NB4 (cell line): ENCODE data around the gene EPHA5.

Experiments
- DNase-seq: peaks from one replicate; pipeline ENCODE4 v3.0.0; 2010; ENCODE audit warnings: low read depth
- H3K4me3 ChIP-seq: one replicate; pipeline ENCODE4 v1.5.1; 2011; ENCODE audit warnings: mild to moderate bottlenecking, low read depth, low read length, moderate library complexity
- MYC ChIP-seq: IDR thresholded peaks from 2 replicates; pipeline ENCODE4 v1.6.1; 2011; ENCODE audit warnings: low read depth, low read length
- POLR2A ChIP-seq: IDR thresholded peaks from 2 replicates; pipeline ENCODE4 v1.6.1; 2011; ENCODE audit warnings: mild to moderate bottlenecking; ENCODE audit not compliant: insufficient read length; ENCODE audit errors: extremely low read depth
- TF ChIP-seq, protein P1 (sequence below): IDR thresholded peaks from 2 replicates; pipeline ENCODE4 v1.6.1; 2011; ENCODE audit warnings: low read depth, low read length
- TF ChIP-seq, protein P2 (sequence below): IDR thresholded peaks from one replicate; pipeline ENCODE4 v1.5.1; 2012; ENCODE audit warnings: low read depth, low read length

EPHA5 gene

DNA sequence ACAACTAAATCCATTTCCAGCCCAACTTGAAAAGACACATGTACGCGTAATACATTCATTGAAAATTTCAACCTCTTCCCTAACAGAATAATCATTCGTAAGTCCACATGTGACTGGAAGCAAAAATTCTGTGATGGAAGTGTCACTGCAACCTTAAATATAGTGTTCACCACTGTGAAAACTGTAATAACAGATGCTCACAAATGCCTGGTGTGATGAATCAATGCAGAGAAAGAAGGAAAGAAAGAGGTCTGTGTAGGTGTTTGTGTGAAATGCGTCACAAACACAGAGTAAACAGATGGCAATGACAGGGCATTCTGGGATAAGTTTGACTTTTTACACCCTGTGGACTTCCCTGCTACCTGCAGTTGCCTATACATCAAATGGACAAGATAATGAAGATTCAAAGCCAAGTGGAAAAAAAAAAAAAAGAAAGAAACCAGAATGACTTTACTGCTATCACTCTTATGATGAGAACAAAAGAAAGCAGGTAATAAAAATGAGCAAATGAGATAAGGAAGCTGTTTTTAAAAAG, 123.3 kb downstream of the EPHA5 start:
- no peak for DNase-seq
- no peak overlapping the region for H3K4me3 ChIP-seq
- TF ChIP-seq, protein P1, sequence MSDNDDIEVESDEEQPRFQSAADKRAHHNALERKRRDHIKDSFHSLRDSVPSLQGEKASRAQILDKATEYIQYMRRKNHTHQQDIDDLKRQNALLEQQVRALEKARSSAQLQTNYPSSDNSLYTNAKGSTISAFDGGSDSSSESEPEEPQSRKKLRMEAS: no peak
- TF ChIP-seq, protein P2, sequence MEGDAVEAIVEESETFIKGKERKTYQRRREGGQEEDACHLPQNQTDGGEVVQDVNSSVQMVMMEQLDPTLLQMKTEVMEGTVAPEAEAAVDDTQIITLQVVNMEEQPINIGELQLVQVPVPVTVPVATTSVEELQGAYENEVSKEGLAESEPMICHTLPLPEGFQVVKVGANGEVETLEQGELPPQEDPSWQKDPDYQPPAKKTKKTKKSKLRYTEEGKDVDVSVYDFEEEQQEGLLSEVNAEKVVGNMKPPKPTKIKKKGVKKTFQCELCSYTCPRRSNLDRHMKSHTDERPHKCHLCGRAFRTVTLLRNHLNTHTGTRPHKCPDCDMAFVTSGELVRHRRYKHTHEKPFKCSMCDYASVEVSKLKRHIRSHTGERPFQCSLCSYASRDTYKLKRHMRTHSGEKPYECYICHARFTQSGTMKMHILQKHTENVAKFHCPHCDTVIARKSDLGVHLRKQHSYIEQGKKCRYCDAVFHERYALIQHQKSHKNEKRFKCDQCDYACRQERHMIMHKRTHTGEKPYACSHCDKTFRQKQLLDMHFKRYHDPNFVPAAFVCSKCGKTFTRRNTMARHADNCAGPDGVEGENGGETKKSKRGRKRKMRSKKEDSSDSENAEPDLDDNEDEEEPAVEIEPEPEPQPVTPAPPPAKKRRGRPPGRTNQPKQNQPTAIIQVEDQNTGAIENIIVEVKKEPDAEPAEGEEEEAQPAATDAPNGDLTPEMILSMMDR: no peak
- TF ChIP-seq MYC (no peak), POLR2A (no peak)

DNA sequence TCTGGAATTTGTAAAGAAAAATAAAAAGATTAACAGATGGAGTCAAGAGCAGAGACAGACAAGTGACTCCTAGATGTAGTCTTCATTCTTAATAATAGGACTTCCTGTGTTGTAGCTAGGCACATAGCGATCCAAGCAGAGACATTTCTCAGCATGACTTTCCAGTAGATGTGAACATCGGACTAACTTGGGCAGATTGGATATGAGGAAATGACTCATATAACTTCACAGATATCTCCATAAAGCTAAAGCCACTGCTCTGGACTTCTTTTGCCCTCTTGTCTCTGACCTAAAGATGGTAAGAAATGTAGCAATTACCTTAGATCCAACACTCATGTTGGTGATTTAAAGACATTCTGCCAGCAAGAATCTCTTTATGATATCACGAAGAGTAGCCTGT, 131.7 kb downstream of the EPHA5 start:
- no peak overlapping the region for H3K4me3 ChIP-seq
- TF ChIP-seq MYC: no peak
- DNase-seq: no peak

DNA sequence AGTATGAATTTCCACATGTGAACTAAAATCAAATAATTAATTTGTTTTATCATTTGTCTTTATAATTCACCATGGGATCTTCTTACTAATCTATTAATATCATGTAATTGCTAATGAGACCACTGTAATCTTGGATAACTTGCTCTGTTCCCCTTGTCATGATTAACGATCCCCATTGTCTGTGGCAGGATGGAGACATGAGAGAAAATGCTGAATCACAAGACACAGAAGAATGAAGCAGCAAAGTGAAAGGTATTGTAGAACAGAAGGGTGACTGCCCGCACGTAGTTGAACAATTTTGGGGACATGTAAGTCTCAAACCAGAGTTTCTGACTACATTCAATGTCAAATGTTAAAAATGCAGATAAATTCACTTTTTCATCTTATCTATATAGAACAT, 135.2 kb downstream of the EPHA5 start:
- DNase-seq: no peak
- no peak for TF ChIP-seq POLR2A
- no peak overlapping the region for H3K4me3 ChIP-seq

DNA sequence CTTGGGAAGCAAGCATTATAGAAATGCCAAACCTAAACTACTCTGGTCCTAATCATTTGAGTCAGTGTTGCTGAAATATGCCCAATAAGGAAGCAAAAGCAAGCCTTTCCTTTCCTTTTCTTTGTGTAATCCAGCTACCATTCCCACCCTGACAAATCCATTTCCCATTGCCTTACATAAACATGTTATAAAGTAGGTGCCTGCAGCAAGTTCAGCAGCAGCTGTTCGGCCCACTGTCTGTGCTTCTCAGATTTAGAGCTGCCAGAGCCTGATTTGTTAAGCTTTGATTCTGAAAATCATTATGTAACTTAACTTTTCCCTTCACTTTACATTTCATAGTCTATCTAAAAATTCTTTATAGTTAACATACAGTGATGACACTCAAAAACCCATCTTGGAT, 148.6 kb downstream of the EPHA5 start:
- DNase-seq: no peak
- no peak overlapping the region for H3K4me3 ChIP-seq
- no peak for TF ChIP-seq MYC
- TF ChIP-seq POLR2A: no peak
- TF ChIP-seq, protein P1: no peak
- TF ChIP-seq, protein P2: no peak

DNA sequence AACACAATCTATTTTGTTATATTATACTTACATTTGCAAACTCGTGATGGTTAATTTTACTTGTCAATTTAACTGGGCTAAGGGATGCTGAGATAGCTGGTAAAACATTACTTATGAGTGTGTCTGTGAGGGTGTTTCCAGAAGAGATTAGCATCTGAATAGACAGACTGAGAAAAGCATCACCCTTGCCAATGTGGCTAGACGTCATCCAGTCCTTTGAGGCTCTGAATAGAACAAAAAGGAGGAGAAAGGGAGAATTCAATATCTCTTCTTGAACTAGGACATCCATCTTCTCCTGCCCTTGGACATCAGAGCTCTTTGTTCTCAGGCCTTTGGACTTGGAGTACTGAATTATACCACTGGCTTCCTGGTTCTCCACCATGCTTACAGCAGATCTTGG, 154.6 kb downstream of the EPHA5 start:
- TF ChIP-seq MYC (no peak), POLR2A (no peak)
- TF ChIP-seq, protein P1: no peak
- TF ChIP-seq, protein P2: no peak
- DNase-seq: no peak
- no peak overlapping the region for H3K4me3 ChIP-seq

DNA sequence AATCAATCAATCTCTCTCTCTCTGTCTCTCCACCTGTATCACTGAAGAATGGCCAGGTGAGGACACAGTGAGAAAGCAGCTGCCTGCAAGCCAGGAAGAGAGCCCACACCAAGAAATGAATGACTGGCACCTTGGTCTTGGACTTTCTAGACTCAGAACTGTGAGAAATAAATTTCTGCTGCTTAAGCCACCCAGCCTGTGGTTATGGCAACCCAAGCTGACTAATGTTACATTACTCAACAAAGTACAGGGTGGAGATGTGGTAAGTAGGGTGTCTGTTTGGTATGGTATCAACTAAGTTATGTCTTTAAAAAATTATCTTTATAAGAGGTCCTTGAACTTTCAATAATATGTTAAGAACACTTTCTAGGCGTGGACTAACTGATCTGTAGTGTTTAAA, 159.3 kb downstream of the EPHA5 start:
- TF ChIP-seq, protein P1: no peak
- TF ChIP-seq MYC: no peak
- TF ChIP-seq, protein P2: no peak
- DNase-seq: no peak
- H3K4me3 ChIP-seq: no peak overlapping the region

DNA sequence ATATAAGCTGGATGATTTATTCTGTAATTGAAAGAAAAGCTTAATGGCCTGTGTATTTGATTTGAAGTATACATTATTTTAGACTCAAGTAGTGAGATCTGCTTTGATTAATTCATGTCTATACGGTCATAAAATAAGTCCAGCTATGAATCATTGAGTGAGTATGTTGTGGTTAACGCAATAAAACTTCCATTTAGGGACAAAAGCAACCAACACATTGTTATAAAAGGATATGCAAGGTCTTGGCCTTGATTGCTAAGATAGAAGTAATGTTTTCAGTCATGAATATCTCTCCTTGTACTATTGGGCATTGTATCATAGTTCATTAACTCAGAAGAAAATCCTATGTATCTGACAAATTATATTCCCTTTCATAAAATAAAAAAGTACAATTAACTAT, 162.1 kb downstream of the EPHA5 start:
- no peak for DNase-seq
- H3K4me3 ChIP-seq: no peak overlapping the region
- TF ChIP-seq, protein P1: no peak
- TF ChIP-seq POLR2A: no peak
- TF ChIP-seq, protein P2: no peak
- no peak for TF ChIP-seq MYC
